AG09309 (cell line): ENCODE measurements around the gene C16orf87.

Experiments used
- DNase-seq: peaks from one replicate; pipeline ENCODE4 v3.0.0-alpha.2; 2010; ENCODE audit warnings: low read depth
- H3K4me3 ChIP-seq: 2 replicates; pipeline ENCODE4 v1.5.1; 2011; ENCODE audit warnings: mild to moderate bottlenecking, low read depth, low read length, moderate library complexity; ENCODE audit not compliant: control insufficient read depth
- CTCF ChIP-seq: IDR thresholded peaks from 2 replicates; pipeline ENCODE4 v1.5.1; 2011; ENCODE audit warnings: mild to moderate bottlenecking, low read depth, low read length, inconsistent platforms; ENCODE audit not compliant: insufficient read depth, control insufficient read depth; ENCODE audit errors: missing control alignments

Gene C16orf87

GRCh38 chr16:46759309-46759708, 71.7 kb downstream of the C16orf87 start:
- DNase-seq: no peak

GRCh38 chr16:46757339-46758050, 73.5 kb downstream of the C16orf87 start:
- TF ChIP-seq CTCF: no peak
- H3K4me3 ChIP-seq: no peak overlapping the region

More at GRCh38 chr16:46759309-46759708, 71.7 kb downstream of the C16orf87 start:
- no peak for TF ChIP-seq CTCF
- H3K4me3 ChIP-seq: no peak overlapping the region

GRCh38 chr16:46756772-46757171, 74.2 kb downstream of the C16orf87 start:
- no peak for TF ChIP-seq CTCF
- DNase-seq: no peak
- no peak overlapping the region for H3K4me3 ChIP-seq

More at GRCh38 chr16:46757339-46758050, 73.5 kb downstream of the C16orf87 start:
- DNase-seq: no peak

- no peak for DNase-seq
- H3K4me3 ChIP-seq: no peak overlapping the region
- no peak for TF ChIP-seq CTCF
These were observed 78.0 kb downstream of the C16orf87 start for GRCh38 chr16:46753015-46753414.

GRCh38 chr16:46751381-46751780, 79.6 kb downstream of the C16orf87 start:
- TF ChIP-seq CTCF: no peak
- no peak overlapping the region for H3K4me3 ChIP-seq
- DNase-seq: no peak

- no peak overlapping the region for H3K4me3 ChIP-seq
- DNase-seq: no peak
- TF ChIP-seq CTCF: no peak
These were observed 81.9 kb downstream of the C16orf87 start for GRCh38 chr16:46748775-46749705.
